Transverse colon (tissue), 4 donors: ENCODE measurements around the gene OR2D3. TPM values are rescaled to one million over a fixed set of nuclear protein-coding genes. Genes with fewer than 3 reads are reported as not detected.

Experiments
- DNase-seq: peaks from one replicate; pipeline ENCODE4 v3.0.0-alpha.2; 2019
- H3K27ac ChIP-seq, 4 donors: fragments of 200-600 bp; sonication (generic); 2 replicates each; pipeline ENCODE4 v1.5.1; 2016 to 2018; ENCODE audit warnings: inconsistent platforms in 4 of 4
- H3K27me3 ChIP-seq: fragments of 200-600 bp; sonication (generic); 2 replicates; pipeline ENCODE4 v1.5.1; 2017; ENCODE audit warnings: inconsistent platforms
- H3K36me3 ChIP-seq, 4 donors: fragments of 200-600 bp; sonication (generic); 2 replicates each; pipeline ENCODE4 v1.5.1; 2017 to 2019; ENCODE audit warnings: inconsistent platforms in 4 of 4
- H3K4me1 ChIP-seq, 4 donors: fragments of 200-600 bp; sonication (generic); 2 replicates each; pipeline ENCODE4 v1.5.1; 2017 to 2020; ENCODE audit warnings: inconsistent platforms in 4 of 4
- H3K4me3 ChIP-seq, 4 donors: fragments of 200-600 bp; sonication (generic); 1 replicate in 1 of 4; 2 replicates in 3 of 4; pipeline versions ENCODE4 v1.5.1 to v1.6.1; 2017 to 2019; ENCODE audit warnings: inconsistent platforms in 4 of 4
- H3K9me3 ChIP-seq, 2 donors: fragments of 200-600 bp; sonication (generic); 2 replicates each; pipeline ENCODE4 v1.5.1; 2017 to 2019; ENCODE audit warnings: inconsistent platforms in 2 of 2
- EP300 ChIP-seq: sonication (generic); formaldehyde crosslinking; IDR thresholded peaks from one replicate; pipeline ENCODE4 v1.6.1; 2017; ENCODE audit warnings: antibody characterized with exemption, low read depth
- POLR2A ChIP-seq: fragments of 450-650 bp; IDR thresholded peaks from one replicate; pipeline ENCODE4 v1.6.1; 2016; ENCODE audit warnings: antibody characterized with exemption, mild to moderate bottlenecking, moderate library complexity
- POLR2AphosphoS5 ChIP-seq, 3 donors: sonication (generic); formaldehyde crosslinking; IDR thresholded peaks; one replicate each; pipeline ENCODE4 v1.6.1; 2016; ENCODE audit warnings: antibody characterized with exemption in 3 of 3
- WGBS, 2 donors: methylation state at CpG; one replicate each; pipeline ENCODE4 v1.1.5; 2018; ENCODE audit warnings: low coverage in 1 of 2; 5-methylcytosine and 5-hydroxymethylcytosine counted together
- in situ Hi-C, 4 donors: fragments of 200-750 bp; cut with MboI; loops; one replicate each; pipeline versions ENCODE4 v1.15.0 to v1.15.1; 2017; ENCODE audit warnings: low sequenced_read_pairs in 3 of 4, low pct_ligation_motif_present in 1 of 4, low pct_unique_long_range_greater_than_20kb in 1 of 4
- intact Hi-C: fragments of 100-400 bp; cut with DNase I; formaldehyde crosslinking; loops from one replicate; pipeline ENCODE4 v1.15.1; 2023; ENCODE audit warnings: low total_unique reads
- total RNA-seq, 4 donors: library from RNA; depleted of rRNA; stranded (reverse); fragments of >200 nt; gene quantifications; one replicate each; pipeline ENCODE4 v1.1.0, GENCODE V29; 2016
- TF ChIP-seq, protein P1 (sequence below), 5 experiments: fragments of 200-600 bp in 3 of 5; fragments of 450-650 bp in 2 of 5; sonication (generic) in 3 of 5; IDR thresholded peaks; 1 replicate in 2 of 5; 2 replicates in 3 of 5; pipeline ENCODE4 v1.5.1; 2016 to 2017; ENCODE audit warnings: antibody characterized with exemption in 5 of 5, inconsistent platforms in 3 of 5, mild to moderate bottlenecking in 2 of 5, moderate library complexity in 1 of 5

OR2D3 gene, protein sequence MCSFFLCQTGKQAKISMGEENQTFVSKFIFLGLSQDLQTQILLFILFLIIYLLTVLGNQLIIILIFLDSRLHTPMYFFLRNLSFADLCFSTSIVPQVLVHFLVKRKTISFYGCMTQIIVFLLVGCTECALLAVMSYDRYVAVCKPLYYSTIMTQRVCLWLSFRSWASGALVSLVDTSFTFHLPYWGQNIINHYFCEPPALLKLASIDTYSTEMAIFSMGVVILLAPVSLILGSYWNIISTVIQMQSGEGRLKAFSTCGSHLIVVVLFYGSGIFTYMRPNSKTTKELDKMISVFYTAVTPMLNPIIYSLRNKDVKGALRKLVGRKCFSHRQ
- total RNA-seq: not detected

DNA sequence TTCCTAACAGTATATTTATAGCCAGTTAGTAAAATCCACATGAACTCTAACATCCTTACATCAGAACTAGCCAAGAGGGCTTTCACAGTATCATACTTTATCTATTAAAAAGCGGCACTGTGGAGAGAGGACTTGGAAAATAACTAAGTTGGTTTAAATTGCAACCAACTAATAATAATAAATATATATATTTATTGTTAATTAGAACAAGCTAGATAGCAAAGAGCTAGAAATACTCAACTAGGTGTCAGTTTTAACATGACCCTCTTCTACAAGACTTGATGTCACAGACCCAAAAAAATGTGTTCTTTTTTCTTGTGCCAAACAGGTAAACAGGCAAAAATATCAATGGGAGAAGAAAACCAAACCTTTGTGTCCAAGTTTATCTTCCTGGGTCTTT, at the start of gene OR2D3:
Gene OR2D3 (plus strand): TSS at position 301 of the 400 bp plus-strand sequence. CDS start 0 bp downstream, at position 301.
- no peak within 1 kb of the TSS for H3K4me3 ChIP-seq
- H3K4me1 ChIP-seq: no peaks in the 10 kb centered on the region
- no peaks in the 10 kb centered on the region for H3K27me3 ChIP-seq
- TF ChIP-seq POLR2AphosphoS5 (IDR thresholded peaks at IDR 0.05) (no peak), POLR2A (no peak), EP300 (no peak)
- TF ChIP-seq, protein P1, sequence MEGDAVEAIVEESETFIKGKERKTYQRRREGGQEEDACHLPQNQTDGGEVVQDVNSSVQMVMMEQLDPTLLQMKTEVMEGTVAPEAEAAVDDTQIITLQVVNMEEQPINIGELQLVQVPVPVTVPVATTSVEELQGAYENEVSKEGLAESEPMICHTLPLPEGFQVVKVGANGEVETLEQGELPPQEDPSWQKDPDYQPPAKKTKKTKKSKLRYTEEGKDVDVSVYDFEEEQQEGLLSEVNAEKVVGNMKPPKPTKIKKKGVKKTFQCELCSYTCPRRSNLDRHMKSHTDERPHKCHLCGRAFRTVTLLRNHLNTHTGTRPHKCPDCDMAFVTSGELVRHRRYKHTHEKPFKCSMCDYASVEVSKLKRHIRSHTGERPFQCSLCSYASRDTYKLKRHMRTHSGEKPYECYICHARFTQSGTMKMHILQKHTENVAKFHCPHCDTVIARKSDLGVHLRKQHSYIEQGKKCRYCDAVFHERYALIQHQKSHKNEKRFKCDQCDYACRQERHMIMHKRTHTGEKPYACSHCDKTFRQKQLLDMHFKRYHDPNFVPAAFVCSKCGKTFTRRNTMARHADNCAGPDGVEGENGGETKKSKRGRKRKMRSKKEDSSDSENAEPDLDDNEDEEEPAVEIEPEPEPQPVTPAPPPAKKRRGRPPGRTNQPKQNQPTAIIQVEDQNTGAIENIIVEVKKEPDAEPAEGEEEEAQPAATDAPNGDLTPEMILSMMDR (IDR thresholded peaks at IDR 0.05): no peak
- H3K9me3 ChIP-seq: no peaks in the 10 kb centered on the region
- intact Hi-C loops: no loop called here
- DNase-seq: no peak
- WGBS, 2 donors: 94 to 100% methylated on average over 1 of the region's 1 CpG
- H3K27ac ChIP-seq: no peak within 1 kb of the TSS
- no peaks in the 10 kb centered on the region for H3K36me3 ChIP-seq
- in situ Hi-C loops: no loop called here

DNA sequence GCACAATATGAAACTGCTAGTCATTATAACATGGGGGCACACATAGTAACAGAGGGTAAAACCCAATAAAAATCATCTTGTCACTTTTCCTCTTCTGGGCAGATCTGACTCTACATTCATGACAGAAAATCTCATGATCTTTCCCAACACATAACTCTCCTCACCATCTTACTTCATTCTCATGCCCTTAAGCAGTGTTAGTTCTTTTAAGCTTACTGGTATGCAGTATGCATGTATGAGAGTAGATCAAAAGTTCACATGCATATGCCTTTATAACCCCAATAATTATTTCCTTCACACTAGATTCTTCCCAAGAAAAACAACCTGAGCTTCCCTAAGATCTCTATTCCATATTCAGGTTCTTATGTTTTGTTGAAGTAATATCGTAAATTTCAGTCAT, 49.5 kb upstream of the OR2D3 start:
- Histone ChIP-seq H3K9me3 (no peaks in the 10 kb centered on the region), H3K27ac (no peak overlapping the region), H3K36me3 (no peaks in the 10 kb centered on the region), H3K4me3 (no peak overlapping the region), H3K4me1 (no peaks in the 10 kb centered on the region), H3K27me3 (no peaks in the 10 kb centered on the region)
- no peak for DNase-seq
- in situ Hi-C loops (no loop called here), intact Hi-C loops (no loop called here)
- TF ChIP-seq POLR2AphosphoS5 (IDR thresholded peaks at IDR 0.05) (no peak), EP300 (no peak), POLR2A (no peak)
- TF ChIP-seq, protein P1 (IDR thresholded peaks at IDR 0.05): no peak
- WGBS, 2 donors: 88 to 100% methylated on average over 1 of the region's 1 CpG

DNA sequence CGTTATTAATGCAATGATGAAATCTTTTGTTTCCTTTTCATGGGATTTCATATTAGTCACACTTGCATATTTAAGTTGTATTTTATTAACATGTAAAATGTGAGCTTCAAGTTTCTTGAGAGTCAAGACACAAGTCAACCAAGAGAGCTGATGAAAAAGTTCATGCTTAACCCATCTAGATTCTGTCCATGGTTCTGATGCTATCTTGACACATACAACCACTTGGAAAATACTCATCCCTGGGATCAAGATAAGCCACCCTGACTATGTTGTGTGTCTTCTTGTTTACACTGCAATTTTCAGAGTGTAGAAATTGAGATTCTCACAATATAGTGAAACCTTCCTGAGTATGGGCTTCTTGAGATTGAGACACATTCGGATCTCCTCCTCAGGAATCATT, 45.0 kb upstream of the OR2D3 start:
- no peak for TF ChIP-seq POLR2A
- no peak for TF ChIP-seq EP300
- TF ChIP-seq, protein P1 (IDR thresholded peaks at IDR 0.05): no peak
- no peak for TF ChIP-seq POLR2AphosphoS5 (IDR thresholded peaks at IDR 0.05)
- Histone ChIP-seq H3K36me3 (no peaks in the 10 kb centered on the region), H3K4me3 (no peak overlapping the region), H3K4me1 (no peaks in the 10 kb centered on the region), H3K27me3 (no peaks in the 10 kb centered on the region), H3K9me3 (no peaks in the 10 kb centered on the region), H3K27ac (no peak overlapping the region)
- in situ Hi-C loops (no loop called here), intact Hi-C loops (no loop called here)
- WGBS, 2 donors: 86 to 91% methylated on average over 1 to 2 of the region's 2 CpGs
- DNase-seq: no peak

DNA sequence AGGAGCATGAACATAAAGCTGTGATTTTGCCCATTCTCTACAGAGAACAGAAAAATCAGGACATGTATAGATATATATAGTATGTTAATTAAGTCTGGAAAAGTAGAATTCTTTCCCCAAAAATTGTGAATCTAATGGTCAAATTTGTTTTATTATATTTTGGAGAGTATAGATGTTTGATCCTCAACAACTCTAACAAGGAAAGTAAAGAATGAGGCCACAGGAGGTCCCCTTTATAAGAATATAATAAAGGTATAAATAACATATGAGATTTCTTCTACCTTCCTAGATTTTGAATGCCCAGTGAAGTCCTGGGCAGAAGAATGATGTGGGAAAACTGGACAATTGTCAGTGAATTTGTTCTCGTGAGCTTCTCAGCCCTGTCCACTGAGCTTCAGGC, 44.5 kb upstream of the OR2D3 start, which contains the start of gene OR10A4:
Gene OR10A4 (plus strand): TSS at position 301 of the 400 bp plus-strand sequence. CDS start 23 bp downstream, at position 324.
- in situ Hi-C loops: no loop called here
- 92 to 100% methylated on average over 1 of the region's 1 CpG for WGBS, 2 donors
- Histone ChIP-seq H3K4me1 (no peaks in the 10 kb centered on the region), H3K27ac (no peak within 1 kb of the TSS), H3K36me3 (no peaks in the 10 kb centered on the region), H3K4me3 (no peak within 1 kb of the TSS), H3K27me3 (no peaks in the 10 kb centered on the region), H3K9me3 (no peaks in the 10 kb centered on the region)
- intact Hi-C loops: no loop called here
- no peak for DNase-seq
- TF ChIP-seq, protein P1 (IDR thresholded peaks at IDR 0.05): no peak
- no peak for TF ChIP-seq EP300
- TF ChIP-seq POLR2AphosphoS5 (IDR thresholded peaks at IDR 0.05): no peak
- no peak for TF ChIP-seq POLR2A
